Measurements from ENCODE around the gene COG5.

GRCh38 chr7:107233981-107234380 lies 329.7 kb downstream of the COG5 start:
- TF ChIP-seq CHD2 (IDR thresholded peaks at IDR 0.05; ENCODE audit: low read length, partially characterized antibody) = no peak
- TF ChIP-seq FOXM1 (IDR thresholded peaks at IDR 0.05; ENCODE audit: low read depth) = no peak
- no peak for TF ChIP-seq CTCF (IDR thresholded peaks at IDR 0.05)

All from SK-N-SH (cell line).